ENCODE measurements around the gene CEP128.

- TF ChIP-seq ZNF274 (IDR thresholded peaks at IDR 0.05; ENCODE audit: low read depth, low read length) (no peak), YY1 (IDR thresholded peaks at IDR 0.05; ENCODE audit: insufficient read depth, insufficient read length) (no peak)
Observed at GRCh38 chr14:80902608-80903007, 38.9 kb downstream of the CEP128 start.
